Neural progenitor cell (in vitro differentiated cells): ENCODE data around the gene LARGE1.

Source experiments
- CTCF ChIP-seq: fragments of 200-600 bp; sonication (generic); IDR thresholded peaks from 2 replicates; pipeline ENCODE4 v1.5.1; 2017; ENCODE audit warnings: antibody characterized with exemption, mild to moderate bottlenecking
- EZH2 ChIP-seq: fragments of 200-600 bp; sonication (generic); IDR thresholded peaks from 2 replicates; pipeline ENCODE4 v1.6.1; 2017; ENCODE audit warnings: antibody characterized with exemption, mild to moderate bottlenecking, moderate library complexity

- TF ChIP-seq CTCF (no peak), EZH2 (no peak)
Measured at GRCh38 chr22:33635766-33636165, 284.5 kb downstream of the LARGE1 start.
